HG02571 (cell line): ENCODE results near the gene B4GALT1.
"Not testable (repeated sequence)": the region's sequence is repeated elsewhere in the genome, so short reads cannot be mapped to it uniquely, and the experiment has no call there.

Experiments used
- ATAC-seq: cut with Tn5 transposase; IDR thresholded peaks from one replicate; pipeline ENCODE4 v1.9.1; 2021; ENCODE audit warnings: mild to moderate bottlenecking, moderate library complexity; ENCODE audit not compliant: unreplicated experiment

B4GALT1 gene

DNA sequence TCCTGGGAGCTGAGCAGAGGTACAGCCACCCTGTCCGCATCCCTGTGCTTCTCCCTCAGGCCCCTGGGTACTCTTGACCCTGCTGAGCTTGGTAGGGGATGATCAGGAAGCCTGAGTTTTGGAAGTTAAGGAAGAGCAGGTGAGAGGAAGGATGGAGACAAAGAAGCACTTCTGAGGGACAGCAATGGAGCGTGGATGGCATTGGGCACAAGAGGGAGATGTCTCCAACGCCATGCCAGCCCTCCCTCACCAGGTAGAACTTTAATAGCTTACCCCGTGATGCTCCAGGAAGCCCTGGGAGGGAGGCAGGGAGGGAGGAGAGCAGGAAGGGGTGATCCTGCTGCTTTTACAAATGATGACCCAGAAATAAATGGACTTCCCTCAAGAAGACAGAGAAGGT lies 60.8 kb downstream of the B4GALT1 start:
- no peak for ATAC-seq

DNA sequence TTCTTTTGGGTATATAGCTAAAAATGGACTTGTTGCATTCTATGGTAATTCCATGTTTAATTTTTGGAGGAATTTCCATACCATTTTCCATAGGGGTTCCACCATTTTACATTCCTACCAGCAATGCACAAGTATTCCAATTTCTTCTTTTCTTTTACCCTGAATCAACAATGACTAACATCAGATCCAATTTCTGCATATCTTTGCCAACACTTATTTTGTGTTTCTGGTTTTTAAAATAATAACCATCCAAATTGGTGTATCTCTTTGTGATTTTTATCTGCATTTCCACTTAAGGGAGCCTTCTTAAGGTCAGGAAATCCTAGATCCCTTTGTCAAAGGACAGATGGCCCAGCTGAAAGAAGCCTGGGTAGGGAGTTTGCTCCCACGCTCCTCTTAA lies 61.2 kb downstream of the B4GALT1 start:
- no peak for ATAC-seq

DNA sequence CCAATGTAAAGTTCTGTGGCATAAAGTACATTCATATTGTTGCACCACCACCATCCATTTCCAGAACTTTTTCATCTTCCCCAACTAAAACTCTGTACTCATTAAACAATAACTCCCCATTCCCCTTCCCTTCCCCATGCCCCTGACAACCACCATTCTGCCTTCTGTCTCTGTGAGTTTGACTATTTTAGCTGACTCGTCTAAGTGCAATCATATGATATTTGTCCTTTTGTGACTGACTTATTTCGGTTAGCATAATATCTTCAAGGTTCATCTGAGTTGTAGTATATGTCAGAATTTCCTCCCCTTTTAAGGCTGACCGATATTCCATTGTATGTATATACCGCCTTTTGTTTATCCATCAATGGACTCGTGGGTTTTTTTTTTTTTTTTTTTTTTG lies 61.6 kb downstream of the B4GALT1 start:
- ATAC-seq, result no peak

DNA sequence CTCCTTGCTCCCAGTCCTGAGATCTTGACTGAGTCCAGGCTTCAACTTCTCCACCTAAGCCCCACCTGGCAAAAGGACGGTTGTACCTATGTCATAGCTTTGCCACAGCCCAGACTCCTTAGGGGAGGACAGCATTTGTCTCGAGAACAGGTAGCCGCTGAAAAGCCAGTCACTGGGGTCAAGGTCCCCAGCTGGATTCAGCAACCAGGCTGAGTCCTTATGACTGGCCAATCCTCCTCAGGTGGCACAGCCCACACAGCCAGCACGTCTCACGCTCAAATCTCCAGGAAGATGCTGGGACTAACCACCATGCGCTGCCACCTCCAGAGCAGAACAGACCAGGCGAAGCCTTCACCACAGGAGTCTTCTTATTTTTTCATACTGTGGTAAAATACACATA lies 62.7 kb downstream of the B4GALT1 start:
- ATAC-seq, result no peak

DNA sequence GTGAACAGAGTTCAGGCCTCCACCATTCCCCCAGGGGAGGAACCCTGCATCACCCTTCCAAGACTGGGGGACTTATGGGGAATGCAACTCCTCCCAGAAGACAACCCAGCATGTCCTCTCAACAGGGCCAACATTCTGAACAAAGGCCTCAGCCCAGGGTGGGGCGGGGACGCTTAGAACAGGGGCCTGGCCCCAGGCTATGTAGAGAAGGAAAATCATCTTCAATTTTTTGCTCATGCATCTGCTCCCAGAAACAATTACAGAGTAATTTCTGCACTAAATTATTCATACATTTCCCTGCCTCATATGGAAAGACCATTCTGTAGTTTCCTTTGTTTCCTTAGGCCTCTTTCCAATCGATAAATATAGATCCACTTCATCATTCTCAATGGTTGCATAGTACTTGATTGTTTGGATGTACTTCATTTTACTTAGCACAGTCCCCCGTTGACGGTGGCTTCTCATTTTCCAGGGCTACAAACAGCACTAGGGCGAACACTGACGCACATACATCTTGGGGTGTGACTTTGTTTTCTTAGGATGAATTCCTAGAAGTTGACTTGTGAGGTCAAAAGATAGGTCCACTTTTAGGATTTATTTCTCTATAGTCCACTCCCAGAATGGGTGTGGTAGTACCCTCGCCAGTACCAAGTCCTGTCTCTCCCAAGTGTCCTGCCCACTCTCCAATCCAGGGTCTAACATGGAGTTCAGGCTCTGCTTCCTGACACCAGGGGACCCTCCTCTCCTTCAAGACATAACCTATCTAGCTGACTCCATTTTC lies 63.4 kb downstream of the B4GALT1 start:
- ATAC-seq, result no peak

DNA sequence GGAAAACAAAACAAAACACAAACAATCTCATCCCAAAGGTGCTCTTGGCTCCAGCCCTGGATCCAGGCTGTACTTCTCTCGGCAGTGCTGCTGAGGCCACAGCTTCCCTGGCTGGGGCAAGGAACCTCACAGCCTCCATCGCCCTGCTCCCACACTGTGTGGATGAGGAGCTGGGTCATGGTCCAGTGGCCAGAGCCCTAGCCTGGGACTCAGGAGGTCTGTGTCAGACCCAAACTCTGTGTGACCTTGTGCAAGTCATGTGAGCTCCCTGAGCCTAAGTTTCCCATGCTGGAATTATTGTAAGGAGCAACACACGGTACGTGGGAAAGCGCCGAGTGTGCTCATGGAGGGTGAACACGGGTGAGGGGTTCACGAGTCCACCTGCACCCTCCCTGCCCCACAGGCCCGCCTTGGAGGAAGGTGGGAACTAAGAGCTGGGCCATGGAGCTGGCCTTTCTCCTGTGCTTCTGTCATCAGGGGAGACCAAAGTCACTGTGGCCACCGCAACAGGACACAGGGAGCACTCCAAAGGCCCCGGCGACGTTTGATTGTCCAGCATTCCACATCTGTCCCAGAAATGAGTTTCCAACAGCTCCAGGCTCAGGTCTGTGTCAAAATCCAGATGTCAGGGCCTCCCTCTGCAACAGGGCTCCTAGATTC lies 64.5 kb downstream of the B4GALT1 start:
- no peak for ATAC-seq

DNA sequence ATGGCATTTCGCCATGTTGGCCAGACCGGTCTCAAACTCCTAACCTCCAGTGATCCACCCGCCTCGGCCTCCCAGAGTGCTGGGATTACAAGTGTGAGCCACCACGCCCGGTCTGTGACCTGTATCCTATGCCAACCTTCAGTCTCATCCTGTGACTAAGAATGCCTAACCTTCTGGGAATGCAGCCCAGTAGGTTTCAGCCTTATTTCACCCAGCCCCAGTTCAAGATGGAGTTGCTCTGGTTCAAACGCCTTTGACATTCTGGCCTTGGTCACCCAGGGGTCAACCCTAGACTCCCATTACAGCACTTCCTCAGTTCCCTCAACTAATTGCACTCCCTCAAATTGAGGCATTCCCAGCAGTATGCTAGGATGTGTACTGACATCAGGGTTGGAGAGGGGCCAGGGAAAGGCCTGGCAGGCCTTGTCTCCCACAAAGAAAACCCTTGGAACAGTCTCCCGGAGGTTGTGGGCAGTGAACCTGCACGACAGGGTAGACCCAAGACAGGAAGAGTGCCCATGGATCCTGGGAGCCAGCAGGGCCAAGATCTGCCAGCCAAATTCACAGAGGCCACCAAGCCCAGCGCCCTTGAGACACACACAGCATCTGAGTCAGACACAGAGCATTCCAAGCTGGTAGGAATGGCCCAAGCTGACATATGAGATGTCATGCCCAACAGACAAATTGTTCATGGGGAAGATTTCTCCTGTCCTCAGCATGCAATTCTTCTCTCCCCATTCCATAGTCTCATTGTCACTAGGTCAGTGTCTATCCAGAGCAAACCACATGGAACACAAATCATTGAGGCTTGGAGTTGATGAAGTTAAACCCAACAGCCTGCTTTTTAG lies 65.8 kb downstream of the B4GALT1 start:
- no peak for ATAC-seq

DNA sequence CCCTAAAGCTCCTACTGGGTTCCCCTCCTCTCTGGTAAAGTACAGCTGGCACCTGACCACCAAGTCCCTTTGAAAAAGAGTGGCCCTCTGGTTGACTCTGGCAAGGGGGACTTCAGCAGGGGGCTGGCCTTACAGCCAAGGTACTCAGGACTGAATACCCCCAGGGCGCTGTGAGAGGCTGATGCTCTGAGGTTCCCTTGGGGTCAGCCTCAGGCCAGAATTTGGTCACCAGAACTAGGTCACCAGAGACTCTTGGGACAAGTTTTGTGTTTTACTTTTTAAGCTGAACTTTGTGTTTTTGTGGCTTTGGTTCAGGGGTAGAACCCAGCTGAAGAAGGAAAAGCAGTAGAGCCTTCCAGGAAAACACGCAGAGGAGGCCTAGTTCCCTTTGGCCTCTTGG lies 67.4 kb downstream of the B4GALT1 start:
- ATAC-seq, result no peak

DNA sequence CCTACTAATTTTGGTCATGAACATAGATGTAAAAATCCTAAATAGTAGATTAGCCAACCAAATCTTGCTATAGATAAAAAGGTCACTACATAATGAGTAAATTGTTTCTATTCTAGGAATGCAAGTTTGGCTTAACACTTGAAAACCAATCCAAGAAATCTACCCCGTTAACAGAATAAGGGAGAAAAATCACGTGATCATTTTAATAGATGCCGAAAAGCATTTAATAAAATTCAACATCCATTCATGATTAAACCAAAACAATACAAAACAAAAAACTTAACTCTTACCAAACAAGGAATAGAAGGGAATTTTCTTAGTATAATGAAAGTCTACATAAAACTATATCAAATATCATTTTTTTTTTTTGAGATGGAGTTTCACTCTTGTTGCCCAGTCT lies 69.9 kb downstream of the B4GALT1 start:
- no peak for ATAC-seq

DNA sequence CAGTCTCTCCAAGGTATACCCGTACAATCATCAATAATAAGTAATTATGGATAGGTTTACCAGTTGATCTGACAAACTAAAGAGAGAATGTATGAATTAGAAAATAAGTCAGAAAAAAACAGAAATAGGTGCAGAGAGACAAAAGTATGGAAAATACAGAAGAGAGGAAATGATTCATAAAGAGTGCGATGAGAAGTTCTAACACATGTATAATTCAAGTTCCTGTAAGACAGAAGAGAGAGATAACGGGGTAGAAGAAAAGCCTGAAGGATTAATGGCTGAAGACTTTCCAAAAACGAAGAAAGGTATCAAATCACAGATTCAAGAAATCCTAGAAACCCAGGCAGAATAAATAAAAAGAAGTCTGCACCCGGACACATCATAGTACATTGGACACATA lies 74.5 kb downstream of the B4GALT1 start:
- ATAC-seq, result no peak

DNA sequence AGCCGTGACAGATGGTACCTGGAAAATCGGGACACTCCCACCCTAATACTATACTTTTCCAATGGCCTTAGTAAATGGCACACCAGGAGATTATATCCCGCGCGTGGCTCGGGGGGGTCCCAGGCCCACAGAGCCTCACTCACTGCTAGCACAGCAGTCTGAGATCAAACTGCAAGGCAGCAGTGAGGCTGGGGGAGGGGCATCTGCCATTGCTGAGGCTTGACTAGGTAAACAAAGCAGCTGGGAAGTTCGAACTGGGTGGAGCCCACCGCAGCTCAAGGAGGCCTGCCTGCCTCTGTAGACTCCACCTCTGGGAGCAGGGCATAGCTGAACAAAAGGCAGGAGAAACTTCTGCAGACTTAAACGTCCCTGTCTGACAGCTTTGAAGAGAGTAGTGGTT lies 81.5 kb downstream of the B4GALT1 start:
- ATAC-seq, result not testable (repeated sequence)

DNA sequence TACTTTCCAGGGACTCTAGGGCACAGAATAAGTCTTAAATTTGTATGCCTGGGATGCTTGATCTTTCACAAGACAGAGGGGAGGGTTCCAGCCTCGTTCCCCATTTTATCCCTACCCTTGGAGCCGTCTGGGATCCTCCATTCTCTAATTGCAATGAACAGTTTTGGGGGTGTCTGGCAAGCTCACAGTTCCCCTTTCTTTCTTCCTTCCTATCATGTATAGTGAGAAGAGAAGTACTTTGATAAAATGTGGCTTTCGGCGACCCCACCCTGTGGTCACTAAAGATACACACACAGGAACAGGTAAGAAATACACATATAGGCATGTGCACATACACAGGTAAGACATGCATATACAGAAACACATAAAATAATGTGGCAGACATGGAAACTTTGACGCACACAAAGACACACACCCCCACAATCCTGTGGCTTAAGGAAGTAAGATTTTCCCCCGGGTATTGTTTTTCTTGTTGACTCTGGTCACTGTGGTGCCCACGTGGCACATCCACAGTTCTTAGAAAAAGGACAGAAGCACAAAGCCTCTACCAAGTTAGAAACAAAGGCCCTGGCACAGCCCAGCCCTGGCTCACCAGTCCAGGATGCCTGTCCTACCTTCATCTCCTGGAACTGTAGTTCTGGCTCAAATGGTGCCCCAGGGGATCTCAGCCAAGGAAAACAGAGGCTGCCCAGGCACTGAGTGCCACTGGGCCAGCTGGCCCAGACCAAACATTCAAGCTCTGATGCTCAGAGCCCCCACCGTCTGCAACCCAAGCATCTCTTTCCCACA lies 84.4 kb downstream of the B4GALT1 start:
- no peak for ATAC-seq

DNA sequence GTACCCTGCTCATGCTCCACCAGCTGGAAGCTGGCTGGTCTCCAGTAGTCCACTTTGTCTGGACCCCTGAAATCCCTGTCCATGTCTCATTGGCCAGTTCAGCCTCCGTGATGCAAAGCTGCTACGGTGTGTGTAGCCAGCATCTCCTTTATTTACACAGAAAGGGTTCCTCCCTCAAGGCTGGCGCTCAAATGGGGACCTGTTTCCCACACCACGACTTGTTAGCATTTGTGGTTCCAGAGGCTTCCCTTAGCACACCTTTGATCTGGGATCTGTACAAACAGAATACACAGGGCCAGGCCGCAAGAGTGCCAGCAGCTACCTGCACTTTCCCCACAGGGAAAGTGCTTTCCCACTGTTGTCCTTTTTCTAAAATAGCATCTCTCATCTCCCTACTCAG lies 85.0 kb downstream of the B4GALT1 start:
- no peak for ATAC-seq

DNA sequence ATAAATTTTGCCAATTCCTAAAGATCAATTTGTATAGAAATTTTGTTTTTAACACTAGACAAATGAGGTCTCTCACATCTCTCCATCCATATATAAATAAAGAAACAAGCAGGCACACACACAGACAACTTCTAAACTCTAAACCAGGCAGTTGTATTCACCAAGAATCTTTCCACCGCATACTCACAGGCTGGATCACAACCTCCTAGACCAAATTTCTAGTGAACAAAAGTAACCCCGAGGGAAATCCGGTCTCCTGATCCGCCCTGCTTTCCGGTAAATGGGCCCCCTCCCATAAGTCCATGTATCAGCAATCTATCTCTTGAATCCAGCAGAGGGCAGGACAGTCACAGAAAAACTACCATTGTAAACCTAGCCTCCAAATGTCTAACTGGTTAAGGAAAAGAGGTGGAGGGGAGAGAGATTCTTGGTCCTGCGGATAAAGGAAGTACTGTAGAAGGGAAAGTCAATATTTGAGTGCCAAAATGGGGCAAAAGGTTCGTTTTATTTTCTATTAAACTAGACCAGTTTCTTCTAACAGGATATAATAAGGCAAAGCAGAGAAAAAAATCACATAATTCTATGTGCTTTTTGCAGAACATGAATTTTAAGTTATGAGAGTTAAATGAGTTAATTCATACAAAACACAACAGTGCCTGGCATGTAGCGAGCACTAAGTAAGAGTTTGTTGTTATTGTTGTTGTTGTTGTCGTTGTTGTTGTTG lies 85.8 kb downstream of the B4GALT1 start:
- no peak for ATAC-seq

DNA sequence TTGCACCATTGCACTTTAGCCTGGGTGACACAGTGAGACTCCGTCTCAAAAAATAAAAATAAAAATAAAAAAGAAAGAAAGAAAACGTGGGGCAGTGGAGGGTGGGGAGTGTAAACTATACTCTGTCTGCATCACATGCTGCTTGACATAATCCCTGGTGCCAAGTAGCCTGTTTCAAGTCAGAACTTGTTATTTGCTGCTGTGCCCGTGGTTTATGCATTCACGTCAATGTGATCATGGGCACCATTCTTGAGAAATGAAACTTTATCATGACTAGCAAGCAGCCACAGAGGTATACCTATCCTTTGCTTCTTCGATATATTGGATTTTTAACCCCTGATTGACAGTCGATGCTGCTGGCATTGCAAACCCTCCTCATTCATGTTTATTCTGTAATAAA lies 86.6 kb downstream of the B4GALT1 start:
- ATAC-seq, result no peak

DNA sequence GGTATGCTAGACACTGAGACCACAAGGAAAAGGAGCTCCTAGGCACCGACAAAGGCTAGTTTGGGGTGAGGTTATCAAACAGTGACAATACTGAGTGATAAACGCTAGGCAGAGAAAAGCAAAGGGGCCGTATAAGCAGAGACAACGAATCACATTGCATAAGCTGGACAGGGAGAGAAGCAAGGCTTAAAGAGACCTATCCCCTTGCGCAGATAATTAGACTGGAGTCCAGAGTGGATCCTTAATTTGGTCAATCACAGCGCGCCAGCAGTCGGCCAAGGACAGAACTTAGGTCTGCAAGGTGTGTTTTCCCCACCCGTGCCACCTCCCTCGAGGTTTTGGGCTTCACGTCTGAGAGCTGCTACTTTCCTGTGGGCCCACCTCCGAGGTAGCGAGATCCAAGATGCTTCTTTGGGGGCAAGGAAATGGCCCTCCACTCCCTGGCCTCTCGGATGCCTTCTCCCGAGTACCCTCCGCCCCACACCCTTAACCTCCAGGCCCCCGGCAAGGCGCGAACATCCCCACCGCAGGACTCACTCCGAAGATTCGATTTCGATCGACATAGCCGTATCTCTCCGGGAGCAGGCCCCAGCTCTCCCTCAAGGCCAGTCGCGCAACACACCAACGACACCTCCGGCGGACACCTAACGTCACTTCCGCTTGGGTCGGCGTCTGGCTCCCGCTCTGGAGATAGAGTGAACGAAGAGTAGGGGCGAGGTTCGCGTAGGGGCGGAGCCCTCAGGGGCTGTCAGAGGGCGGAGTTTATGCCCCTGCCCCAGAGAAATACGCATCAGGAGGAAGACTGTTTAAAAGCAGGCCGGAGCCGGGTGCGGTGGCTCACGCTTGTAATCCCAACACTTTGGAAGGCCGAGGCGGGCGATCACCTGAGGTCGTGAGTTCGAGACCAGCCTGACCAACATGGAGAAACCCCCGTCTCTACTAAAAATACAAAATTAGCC lies 90.8 kb downstream of the B4GALT1 start, which contains the start of gene SMU1:
Gene SMU1 (minus strand): TSS at position 629 of the 959 bp plus-strand sequence. CDS start 66 bp downstream, at position 563.
- ATAC-seq, result peak; percentile 98

DNA sequence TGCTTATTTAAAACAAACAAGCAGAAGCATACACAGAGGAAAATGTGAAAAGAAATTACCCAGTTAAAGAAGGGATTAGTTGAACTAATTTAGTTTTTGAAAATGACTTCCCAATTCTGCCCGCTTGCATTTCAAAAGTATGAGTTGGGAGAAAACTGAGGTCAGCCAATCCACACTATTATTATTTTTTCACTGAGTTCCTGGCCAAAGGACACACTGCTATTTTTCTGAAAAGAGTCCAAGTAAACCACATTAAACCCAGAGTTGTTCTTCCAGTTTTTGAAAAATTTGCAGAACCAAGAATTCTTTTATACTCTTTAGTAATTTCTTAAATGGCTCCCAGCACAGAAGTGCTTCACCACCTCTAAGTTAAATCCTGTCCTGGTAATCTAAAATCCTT lies 98.1 kb downstream of the B4GALT1 start:
- no peak for ATAC-seq

DNA sequence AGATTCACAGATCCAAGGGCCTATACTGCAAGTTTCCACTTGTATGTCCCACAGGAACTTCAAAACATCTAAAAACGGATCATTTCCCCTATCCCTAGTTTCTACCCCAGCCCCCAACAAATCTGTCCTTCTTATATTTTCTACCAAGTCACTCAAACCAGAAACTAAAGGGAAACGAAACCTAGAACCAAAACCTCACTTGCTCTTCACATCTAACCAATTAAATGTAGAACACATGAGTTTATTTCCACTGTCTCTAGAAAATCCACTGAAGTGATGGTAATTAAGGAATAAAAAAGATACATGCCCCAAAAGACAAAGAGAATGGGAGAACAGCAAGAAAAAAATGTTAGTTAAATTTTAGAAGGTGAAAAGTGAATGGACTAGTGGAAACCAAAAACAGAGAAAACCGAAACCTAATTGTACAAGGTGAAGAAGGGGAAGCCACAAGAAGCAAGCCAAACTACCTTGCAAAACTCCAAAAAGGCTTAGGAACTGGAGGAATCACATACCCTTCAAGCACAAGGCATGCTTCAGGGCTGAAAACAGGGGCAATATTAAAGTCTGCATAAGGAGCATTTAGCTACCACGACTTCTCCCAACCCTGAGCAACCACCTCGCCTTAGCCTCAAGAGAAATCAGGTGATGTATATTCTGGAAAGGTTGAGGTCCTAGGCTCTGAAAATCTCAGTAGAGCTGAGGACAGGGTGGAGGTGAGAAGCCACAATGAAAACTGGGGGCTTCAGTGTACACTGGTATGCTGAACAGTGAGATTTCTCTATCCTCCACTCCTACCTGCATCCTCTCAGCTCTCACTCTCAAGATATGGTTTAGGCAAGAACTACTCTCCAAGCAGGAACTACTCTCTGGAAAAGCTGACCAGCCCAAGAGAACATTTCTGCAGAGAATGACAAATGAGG lies 101.7 kb downstream of the B4GALT1 start:
- ATAC-seq, result no peak
